ENCODE results near the gene EYS. TPM values are rescaled to one million over a fixed set of nuclear protein-coding genes. Genes with fewer than 3 reads are reported as not detected.

The EYS gene
- total and polyA plus RNA-seq, 2 of the 8 experiments (the other 6 are each of a cell fraction or from before 2014, with no cell fraction given), result 0.05 to 0.13 TPM

- no peak for TF ChIP-seq POLR2AphosphoS5 (IDR thresholded peaks at IDR 0.05; ENCODE audit: low read depth, low read length)
- no peak for TF ChIP-seq BACH1 (IDR thresholded peaks at IDR 0.05; ENCODE audit: low read length)
- TF ChIP-seq, protein P1, sequence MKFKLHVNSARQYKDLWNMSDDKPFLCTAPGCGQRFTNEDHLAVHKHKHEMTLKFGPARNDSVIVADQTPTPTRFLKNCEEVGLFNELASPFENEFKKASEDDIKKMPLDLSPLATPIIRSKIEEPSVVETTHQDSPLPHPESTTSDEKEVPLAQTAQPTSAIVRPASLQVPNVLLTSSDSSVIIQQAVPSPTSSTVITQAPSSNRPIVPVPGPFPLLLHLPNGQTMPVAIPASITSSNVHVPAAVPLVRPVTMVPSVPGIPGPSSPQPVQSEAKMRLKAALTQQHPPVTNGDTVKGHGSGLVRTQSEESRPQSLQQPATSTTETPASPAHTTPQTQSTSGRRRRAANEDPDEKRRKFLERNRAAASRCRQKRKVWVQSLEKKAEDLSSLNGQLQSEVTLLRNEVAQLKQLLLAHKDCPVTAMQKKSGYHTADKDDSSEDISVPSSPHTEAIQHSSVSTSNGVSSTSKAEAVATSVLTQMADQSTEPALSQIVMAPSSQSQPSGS (IDR thresholded peaks at IDR 0.05; ENCODE audit: low read length), result no peak
- no peak for TF ChIP-seq KDM1A (IDR thresholded peaks at IDR 0.05; ENCODE audit: borderline replicate concordance, low read length)
- no peak for TF ChIP-seq ASH2L (IDR thresholded peaks at IDR 0.05; ENCODE audit: low read length)
- TF ChIP-seq ZNF274 (IDR thresholded peaks at IDR 0.05; ENCODE audit: borderline replicate concordance, extremely low read depth, low read length), result no peak
- no peak for TF ChIP-seq SIRT6 (IDR thresholded peaks at IDR 0.05; ENCODE audit: low read length)
- TF ChIP-seq, protein P2, sequence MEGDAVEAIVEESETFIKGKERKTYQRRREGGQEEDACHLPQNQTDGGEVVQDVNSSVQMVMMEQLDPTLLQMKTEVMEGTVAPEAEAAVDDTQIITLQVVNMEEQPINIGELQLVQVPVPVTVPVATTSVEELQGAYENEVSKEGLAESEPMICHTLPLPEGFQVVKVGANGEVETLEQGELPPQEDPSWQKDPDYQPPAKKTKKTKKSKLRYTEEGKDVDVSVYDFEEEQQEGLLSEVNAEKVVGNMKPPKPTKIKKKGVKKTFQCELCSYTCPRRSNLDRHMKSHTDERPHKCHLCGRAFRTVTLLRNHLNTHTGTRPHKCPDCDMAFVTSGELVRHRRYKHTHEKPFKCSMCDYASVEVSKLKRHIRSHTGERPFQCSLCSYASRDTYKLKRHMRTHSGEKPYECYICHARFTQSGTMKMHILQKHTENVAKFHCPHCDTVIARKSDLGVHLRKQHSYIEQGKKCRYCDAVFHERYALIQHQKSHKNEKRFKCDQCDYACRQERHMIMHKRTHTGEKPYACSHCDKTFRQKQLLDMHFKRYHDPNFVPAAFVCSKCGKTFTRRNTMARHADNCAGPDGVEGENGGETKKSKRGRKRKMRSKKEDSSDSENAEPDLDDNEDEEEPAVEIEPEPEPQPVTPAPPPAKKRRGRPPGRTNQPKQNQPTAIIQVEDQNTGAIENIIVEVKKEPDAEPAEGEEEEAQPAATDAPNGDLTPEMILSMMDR (IDR thresholded peaks at IDR 0.05; ENCODE audit: control extremely low read depth in 1 of 3, insufficient read depth in 1 of 3, low read depth in 1 of 3, low read length in 3 of 3), result no peak
- TF ChIP-seq MAFK (IDR thresholded peaks at IDR 0.05; ENCODE audit: low read depth, low read length), result no peak
- no peak for TF ChIP-seq SRF (IDR thresholded peaks at IDR 0.05; ENCODE audit: low read depth, low read length)
- TF ChIP-seq NRF1 (IDR thresholded peaks at IDR 0.05; ENCODE audit: low read depth, low read length), result no peak
- H3K9me3 ChIP-seq (ENCODE audit: insufficient read depth in 2 of 2, low read depth in 1 of 2, low read length in 1 of 2), result no peaks in the 10 kb centered on the region
- H2BK15ac ChIP-seq (ENCODE audit: low read length), result no peak overlapping the region
- H2BK120ac ChIP-seq (replicated peaks; ENCODE audit: low read depth, low read length), result no peak overlapping the region
- no peak overlapping the region for H2BK12ac ChIP-seq (ENCODE audit: low read depth, low read length)
- H3K4me2 ChIP-seq (ENCODE audit: insufficient read depth in 1 of 2, low read depth in 2 of 2, low read length in 2 of 2), result no peak overlapping the region
- no peak overlapping the region for H2AK5ac ChIP-seq (ENCODE audit: low read depth, low read length)
- no peak overlapping the region for H3K27ac ChIP-seq (ENCODE audit: low read depth, low read length)
- CTCF ChIA-PET (ENCODE audit: partially characterized antibody), result no interaction called here
- H4K5ac ChIP-seq (ENCODE audit: insufficient read length, low read depth, low read length), result no peak overlapping the region
- no peak overlapping the region for H3K4me3 ChIP-seq (ENCODE audit: extremely low read depth in 1 of 4, insufficient read depth in 2 of 4, low read depth in 3 of 4, low read length in 4 of 4)
- FAIRE-seq (no peak), DNase-seq (ENCODE audit: low read depth in 1 of 2, low spot score in 2 of 2) (no peak)
- WGBS, 2 experiments (ENCODE audit: extremely low coverage in 1 of 2, insufficient coverage in 1 of 2, insufficient read length in 1 of 2, insufficient replicate concordance in 2 of 2, low coverage in 1 of 2, low lambda C conversion rate in 2 of 2, missing lambda C conversion rate in 1 of 2), result 100% methylated on average over 1 of the region's 1 CpG; no CpG with 5 or more reads in 1 of the 2 experiments
- H3K9ac ChIP-seq (replicated peaks in 1 of 4; ENCODE audit: extremely low read depth in 1 of 4, low read depth in 3 of 4, low read length in 3 of 4), result no peak overlapping the region
- H2AFZ ChIP-seq (ENCODE audit: low read length), result no peak overlapping the region
- no peak overlapping the region for H4K8ac ChIP-seq (ENCODE audit: extremely low read depth, insufficient read depth, low read length)
- no peak overlapping the region for H3K4ac ChIP-seq (replicated peaks; ENCODE audit: insufficient read length, low read depth, low read length)
- POLR2A ChIA-PET (ENCODE audit: partially characterized antibody), result no interaction called here
- no peaks in the 10 kb centered on the region for H3K23me2 ChIP-seq (ENCODE audit: low read depth, low read length)
- no peak overlapping the region for H3K56ac ChIP-seq (replicated peaks; ENCODE audit: insufficient read length, low read depth, low read length)
- no peaks in the 10 kb centered on the region for H3K79me1 ChIP-seq (ENCODE audit: low read depth, low read length)
- H3K36me3 ChIP-seq (ENCODE audit: control insufficient read depth in 2 of 4, insufficient read depth in 4 of 4, low read length in 3 of 4), result peaks cover 2 to 82% (median 43%) of the 10 kb centered on the region in 4 experiments; a peak in 7 of 8 replicates
- H3K4me1 ChIP-seq (replicated peaks in 1 of 4; ENCODE audit: control insufficient read depth in 3 of 4, insufficient read depth in 4 of 4, low read length in 3 of 4), result no peaks in the 10 kb centered on the region
- no peaks in the 10 kb centered on the region for H3K79me2 ChIP-seq (ENCODE audit: control insufficient read depth in 1 of 2, insufficient read depth in 2 of 2, low read length in 2 of 2)
- no peak overlapping the region for H3K23ac ChIP-seq (ENCODE audit: insufficient read length)
- H3K27me3 ChIP-seq (replicated peaks in 1 of 4; ENCODE audit: control insufficient read depth in 3 of 4, extremely low read depth in 1 of 4, insufficient read depth in 3 of 4, low read length in 3 of 4), result no peaks in the 10 kb centered on the region
- H3K14ac ChIP-seq (ENCODE audit: insufficient read length), result no peak overlapping the region
- no peak overlapping the region for H4K91ac ChIP-seq (replicated peaks; ENCODE audit: insufficient read length, low read length)
- H2BK20ac ChIP-seq (ENCODE audit: low read length), result no peak overlapping the region
- H2BK5ac ChIP-seq (ENCODE audit: low read depth, low read length), result no peak overlapping the region
- no peak overlapping the region for H3K18ac ChIP-seq (ENCODE audit: extremely low read depth, low read length)
- no peaks in the 10 kb centered on the region for H4K20me1 ChIP-seq (replicated peaks in 1 of 2; ENCODE audit: control insufficient read depth in 1 of 2, insufficient read depth in 2 of 2, low read length in 2 of 2)
Observed at GRCh38 chr6:63708631-63709030, 1998.4 kb downstream of the EYS start.

Measured in H1 (cell line).